ENCODE measurements around the gene SART1. TPM values are rescaled to one million over a fixed set of nuclear protein-coding genes. Genes with fewer than 3 reads are reported as not detected.

Gene SART1
- total RNA-seq, 1 donor from 2014 or later, result 26.0 TPM

- intact Hi-C loops (cut with DNase I), result loop anchor here (5.0 kb wide), 1 partner anchor 40 kb away; the partner anchor contains the start of gene SART1
- Histone ChIP-seq H3K4me3 (no peak overlapping the region), H3K27ac (no peak overlapping the region), H3K36me3 (peaks cover 0 to 19% of the 10 kb centered on the region in 2 donors), H3K9me3 (no peaks in the 10 kb centered on the region), H3K4me1 (peaks cover 33% of the 10 kb centered on the region), H3K27me3 (no peaks in the 10 kb centered on the region)
- no peak for DNase-seq (ENCODE audit: extremely low spot score in 2 of 2)
- TF ChIP-seq POLR2AphosphoS5 (IDR thresholded peaks at IDR 0.05; ENCODE audit: insufficient read depth in 1 of 2, low read depth in 1 of 2) (no peak), CTCF (IDR thresholded peaks at IDR 0.05) (no peak)
These were observed 39.7 kb upstream of the SART1 start for GRCh38 chr11:65921876-65922275.

- intact Hi-C loops (cut with DNase I), result loop anchor here (5.0 kb wide), 1 partner anchor 40 kb away; the partner anchor contains the start of gene SART1
- H3K4me3 ChIP-seq, result no peak overlapping the region
- DNase-seq (ENCODE audit: extremely low spot score in 2 of 2), result no peak
- H3K36me3 ChIP-seq, result peaks cover 0 to 19% of the 10 kb centered on the region in 2 donors
- H3K27me3 ChIP-seq, result no peaks in the 10 kb centered on the region
- TF ChIP-seq POLR2A (IDR thresholded peaks at IDR 0.05) (no peak), CTCF (IDR thresholded peaks at IDR 0.05) (no peak), POLR2AphosphoS5 (IDR thresholded peaks at IDR 0.05; ENCODE audit: insufficient read depth in 1 of 2, low read depth in 1 of 2) (no peak)
- H3K4me1 ChIP-seq, result peaks cover 26% of the 10 kb centered on the region
- no peaks in the 10 kb centered on the region for H3K9me3 ChIP-seq
- no peak overlapping the region for H3K27ac ChIP-seq
These were observed 39.0 kb upstream of the SART1 start for GRCh38 chr11:65922565-65922964.

- no peaks in the 10 kb centered on the region for H3K9me3 ChIP-seq
- peaks cover 0 to 19% of the 10 kb centered on the region in 2 donors for H3K36me3 ChIP-seq
- H3K4me3 ChIP-seq, result no peak overlapping the region
- H3K27ac ChIP-seq, result no peak overlapping the region
- H3K27me3 ChIP-seq, result no peaks in the 10 kb centered on the region
- DNase-seq (ENCODE audit: extremely low spot score in 2 of 2), result no peak
- intact Hi-C loops (cut with DNase I), result no loop called here
- H3K4me1 ChIP-seq, result peaks cover 11% of the 10 kb centered on the region
- no peak for TF ChIP-seq CTCF (IDR thresholded peaks at IDR 0.05)
- TF ChIP-seq POLR2AphosphoS5 (IDR thresholded peaks at IDR 0.05; ENCODE audit: insufficient read depth in 1 of 2, low read depth in 1 of 2), result no peak
- no peak for TF ChIP-seq POLR2A (IDR thresholded peaks at IDR 0.05)
These were observed 36.1 kb upstream of the SART1 start for GRCh38 chr11:65925397-65925796.

- H3K27me3 ChIP-seq, result no peaks in the 10 kb centered on the region
- H3K4me3 ChIP-seq, result no peak overlapping the region
- intact Hi-C loops (cut with DNase I), result no loop called here
- no peaks in the 10 kb centered on the region for H3K4me1 ChIP-seq
- no peak for DNase-seq (ENCODE audit: extremely low spot score in 2 of 2)
- no peaks in the 10 kb centered on the region for H3K9me3 ChIP-seq
- H3K36me3 ChIP-seq, result peaks cover 0 to 6% of the 10 kb centered on the region in 2 donors
- no peak overlapping the region for H3K27ac ChIP-seq
- TF ChIP-seq CTCF (IDR thresholded peaks at IDR 0.05) (no peak), POLR2AphosphoS5 (IDR thresholded peaks at IDR 0.05; ENCODE audit: insufficient read depth in 1 of 2, low read depth in 1 of 2) (no peak), POLR2A (IDR thresholded peaks at IDR 0.05) (no peak)
These were observed 33.6 kb upstream of the SART1 start for GRCh38 chr11:65927904-65928397.

GRCh38 chr11:65928667-65929066 is 32.9 kb upstream of the SART1 start:
- DNase-seq (ENCODE audit: extremely low spot score in 2 of 2), result no peak
- Histone ChIP-seq H3K4me1 (no peaks in the 10 kb centered on the region), H3K4me3 (no peak overlapping the region), H3K36me3 (peaks cover 0 to 2% of the 10 kb centered on the region in 2 donors), H3K27ac (no peak overlapping the region), H3K27me3 (no peaks in the 10 kb centered on the region), H3K9me3 (no peaks in the 10 kb centered on the region)
- no peak for TF ChIP-seq POLR2AphosphoS5 (IDR thresholded peaks at IDR 0.05; ENCODE audit: insufficient read depth in 1 of 2, low read depth in 1 of 2)
- TF ChIP-seq POLR2A (IDR thresholded peaks at IDR 0.05), result no peak
- no peak for TF ChIP-seq CTCF (IDR thresholded peaks at IDR 0.05)
- intact Hi-C loops (cut with DNase I), result no loop called here
